Measurements from ENCODE around the gene OTOG. TPM values are rescaled to one million over a fixed set of nuclear protein-coding genes. Genes with fewer than 3 reads are reported as not detected.

OTOG gene
- total RNA-seq, 4 donors from 2014 or later: 0.09 TPM; not detected in 3

- H3K36me3 ChIP-seq: no peaks in the 10 kb centered on the region
- no peak overlapping the region for H3K4me3 ChIP-seq
- TF ChIP-seq CTCF (IDR thresholded peaks at IDR 0.05) (no peak), POLR2A (IDR thresholded peaks at IDR 0.05) (no peak)
- no peaks in the 10 kb centered on the region for H3K4me1 ChIP-seq
- no peaks in the 10 kb centered on the region for H3K27me3 ChIP-seq
- no peak for DNase-seq
- no peaks in the 10 kb centered on the region for H3K9me3 ChIP-seq
- H3K27ac ChIP-seq: no peak overlapping the region
These were observed 102.2 kb downstream of the OTOG start for GRCh38 chr11:17649261-17649660.

GRCh38 chr11:17649696-17650095 lies 102.6 kb downstream of the OTOG start:
- H3K27ac ChIP-seq: no peak overlapping the region
- H3K36me3 ChIP-seq: no peaks in the 10 kb centered on the region
- H3K9me3 ChIP-seq: no peaks in the 10 kb centered on the region

GRCh38 chr11:17650127-17650911 lies 103.3 kb downstream of the OTOG start:
- H3K27me3 ChIP-seq: no peaks in the 10 kb centered on the region
- TF ChIP-seq CTCF (IDR thresholded peaks at IDR 0.05): no peak
- TF ChIP-seq POLR2A (IDR thresholded peaks at IDR 0.05): no peak
- H3K27ac ChIP-seq: no peak overlapping the region
- no peak overlapping the region for H3K4me3 ChIP-seq
- no peaks in the 10 kb centered on the region for H3K4me1 ChIP-seq
- peaks cover 0 to 1% (median 0%) of the 10 kb centered on the region in 4 donors for H3K9me3 ChIP-seq
- H3K36me3 ChIP-seq: no peaks in the 10 kb centered on the region
- no peak for DNase-seq

More at GRCh38 chr11:17649696-17650095, 102.6 kb downstream of the OTOG start:
- Histone ChIP-seq H3K27me3 (no peaks in the 10 kb centered on the region), H3K4me1 (no peaks in the 10 kb centered on the region), H3K4me3 (no peak overlapping the region)
- TF ChIP-seq CTCF (IDR thresholded peaks at IDR 0.05): no peak
- TF ChIP-seq POLR2A (IDR thresholded peaks at IDR 0.05): no peak
- no peak for DNase-seq

DNA sequence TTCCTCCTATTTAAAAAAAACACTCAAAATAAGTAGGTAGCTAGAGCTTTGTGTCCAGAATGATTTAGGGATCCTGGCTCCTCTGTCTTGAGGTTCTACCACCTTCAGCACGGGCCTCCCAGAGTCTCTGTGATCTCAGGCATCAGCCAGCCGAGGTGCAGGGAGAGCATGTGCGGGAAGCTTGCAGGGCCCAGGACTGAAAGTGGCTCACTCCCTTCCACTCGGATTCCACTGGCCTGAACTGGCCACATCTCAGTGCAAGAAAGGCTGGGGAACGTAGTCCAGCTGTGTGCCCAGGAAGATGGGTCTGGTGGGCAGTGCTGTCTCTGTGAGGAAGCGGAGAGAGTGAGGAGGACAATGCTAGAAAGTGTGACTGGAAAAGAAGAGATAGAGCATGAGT lies 104.0 kb downstream of the OTOG start:
- no peak for DNase-seq
- no peak overlapping the region for H3K4me3 ChIP-seq
- no peak overlapping the region for H3K27ac ChIP-seq
- no peaks in the 10 kb centered on the region for H3K27me3 ChIP-seq
- no peaks in the 10 kb centered on the region for H3K36me3 ChIP-seq
- H3K9me3 ChIP-seq: peaks cover 0 to 4% (median 0%) of the 10 kb centered on the region in 4 donors
- TF ChIP-seq POLR2A (IDR thresholded peaks at IDR 0.05) (no peak), CTCF (IDR thresholded peaks at IDR 0.05) (no peak)
- H3K4me1 ChIP-seq: no peaks in the 10 kb centered on the region

GRCh38 chr11:17651681-17652080 lies 104.6 kb downstream of the OTOG start:
- Histone ChIP-seq H3K27ac (no peak overlapping the region), H3K27me3 (no peaks in the 10 kb centered on the region), H3K9me3 (peaks cover 0 to 4% (median 0%) of the 10 kb centered on the region in 4 donors), H3K4me3 (no peak overlapping the region), H3K36me3 (no peaks in the 10 kb centered on the region), H3K4me1 (no peaks in the 10 kb centered on the region)
- no peak for DNase-seq
- TF ChIP-seq CTCF (IDR thresholded peaks at IDR 0.05): no peak
- no peak for TF ChIP-seq POLR2A (IDR thresholded peaks at IDR 0.05)

Measured in Peyer's patch (tissue), 4 donors.